GM19035 (cell line): Measurements from ENCODE around the gene CCND1.

Experiments
- ATAC-seq: cut with Tn5 transposase; IDR thresholded peaks from one replicate; pipeline ENCODE4 v1.9.1; 2021; ENCODE audit not compliant: unreplicated experiment

Gene CCND1

DNA sequence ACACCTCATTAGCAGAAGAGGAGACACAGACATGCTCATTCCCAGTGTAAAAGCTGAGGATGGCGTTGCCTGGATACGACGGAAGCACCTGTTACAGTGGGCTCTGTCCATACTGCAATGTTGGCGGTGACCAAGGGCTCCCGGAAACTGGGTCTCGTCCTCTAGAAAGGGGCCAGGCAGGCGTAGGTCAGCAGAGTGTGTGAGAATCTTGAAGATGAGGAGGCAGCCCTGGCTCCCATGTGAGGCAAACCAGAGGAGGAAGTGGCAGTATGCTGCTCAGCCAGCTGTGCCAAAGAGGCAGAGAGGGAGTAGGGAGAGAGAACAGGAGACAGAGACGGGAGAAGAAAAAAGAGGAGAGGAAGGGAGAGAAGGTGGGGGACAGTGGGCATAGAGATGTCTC is 23.9 kb downstream of the CCND1 start:
- no peak for ATAC-seq

DNA sequence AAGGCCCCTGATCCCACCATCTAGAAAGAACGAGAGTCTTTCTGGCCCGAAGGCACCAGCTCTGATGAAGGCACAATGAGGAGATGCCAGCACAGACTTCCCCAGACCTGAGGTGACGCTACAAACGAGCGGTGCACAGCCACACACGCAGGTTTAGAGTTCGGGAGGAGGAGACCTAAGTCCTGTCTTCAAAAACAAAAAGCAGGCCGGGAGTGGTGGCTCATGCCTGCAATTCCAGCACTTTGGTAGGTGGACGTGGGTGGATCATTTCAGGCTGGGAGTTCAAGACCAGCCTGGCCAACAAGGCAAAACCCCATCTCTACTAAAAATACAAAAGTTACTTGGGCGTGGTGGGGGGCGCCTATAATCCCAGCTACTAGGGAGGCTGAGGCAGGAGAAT is 24.7 kb downstream of the CCND1 start:
- no peak for ATAC-seq

DNA sequence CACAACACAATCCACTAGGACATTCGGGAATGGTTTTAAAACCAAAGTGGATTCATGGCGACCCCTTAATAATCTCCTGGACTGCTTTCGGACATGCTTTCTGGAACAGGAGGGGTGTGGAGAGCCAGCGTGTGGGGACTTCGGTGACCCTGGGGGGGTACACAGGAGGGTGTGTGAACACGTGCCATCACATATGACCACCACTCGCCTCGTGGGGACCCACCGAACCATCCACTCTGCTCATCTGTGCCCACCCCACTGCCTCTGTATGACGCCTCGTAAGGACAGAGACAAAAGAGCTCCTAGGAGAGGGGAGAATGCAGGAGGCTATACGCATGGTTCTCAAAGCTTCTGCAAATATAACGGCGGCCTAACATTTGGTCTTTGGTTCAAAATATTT is 25.3 kb downstream of the CCND1 start:
- ATAC-seq, result no peak

DNA sequence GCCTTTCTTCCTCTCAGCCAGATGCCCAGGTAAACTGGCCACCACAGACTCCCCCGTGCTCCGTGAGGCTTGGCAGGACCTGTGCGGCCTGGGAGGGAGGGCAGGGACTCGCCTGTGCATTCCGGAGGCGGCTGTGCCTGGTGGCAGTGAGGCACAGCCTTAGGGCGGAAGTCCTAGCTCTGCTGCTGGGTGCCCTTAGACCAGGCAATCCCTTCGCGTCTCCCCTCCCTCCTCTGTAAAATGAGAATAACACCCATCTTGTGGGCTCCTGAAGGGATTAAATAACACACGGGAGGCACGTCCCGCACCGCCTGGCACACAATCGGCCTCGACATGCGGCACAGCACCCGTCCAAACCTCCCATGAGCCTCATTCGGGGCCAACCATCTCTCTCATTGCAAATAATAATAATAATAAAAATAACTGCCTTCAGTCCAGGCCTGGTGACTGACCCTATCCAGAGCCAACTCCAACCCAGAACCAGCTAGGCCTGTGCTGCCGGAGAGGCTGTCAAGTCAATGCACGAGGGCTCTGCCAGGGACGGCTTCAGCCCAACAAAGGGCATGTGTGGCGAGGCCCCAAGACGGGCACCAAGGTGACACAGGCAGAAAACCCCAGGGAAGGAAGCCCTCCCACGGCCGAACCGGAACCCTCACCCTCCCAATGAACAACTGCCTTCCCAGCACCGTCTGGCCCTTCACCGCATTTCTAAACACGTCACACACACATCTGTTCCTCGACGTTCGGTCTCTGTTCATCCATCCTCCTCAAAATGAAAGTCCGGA is 26.0 kb downstream of the CCND1 start:
- no peak for ATAC-seq

DNA sequence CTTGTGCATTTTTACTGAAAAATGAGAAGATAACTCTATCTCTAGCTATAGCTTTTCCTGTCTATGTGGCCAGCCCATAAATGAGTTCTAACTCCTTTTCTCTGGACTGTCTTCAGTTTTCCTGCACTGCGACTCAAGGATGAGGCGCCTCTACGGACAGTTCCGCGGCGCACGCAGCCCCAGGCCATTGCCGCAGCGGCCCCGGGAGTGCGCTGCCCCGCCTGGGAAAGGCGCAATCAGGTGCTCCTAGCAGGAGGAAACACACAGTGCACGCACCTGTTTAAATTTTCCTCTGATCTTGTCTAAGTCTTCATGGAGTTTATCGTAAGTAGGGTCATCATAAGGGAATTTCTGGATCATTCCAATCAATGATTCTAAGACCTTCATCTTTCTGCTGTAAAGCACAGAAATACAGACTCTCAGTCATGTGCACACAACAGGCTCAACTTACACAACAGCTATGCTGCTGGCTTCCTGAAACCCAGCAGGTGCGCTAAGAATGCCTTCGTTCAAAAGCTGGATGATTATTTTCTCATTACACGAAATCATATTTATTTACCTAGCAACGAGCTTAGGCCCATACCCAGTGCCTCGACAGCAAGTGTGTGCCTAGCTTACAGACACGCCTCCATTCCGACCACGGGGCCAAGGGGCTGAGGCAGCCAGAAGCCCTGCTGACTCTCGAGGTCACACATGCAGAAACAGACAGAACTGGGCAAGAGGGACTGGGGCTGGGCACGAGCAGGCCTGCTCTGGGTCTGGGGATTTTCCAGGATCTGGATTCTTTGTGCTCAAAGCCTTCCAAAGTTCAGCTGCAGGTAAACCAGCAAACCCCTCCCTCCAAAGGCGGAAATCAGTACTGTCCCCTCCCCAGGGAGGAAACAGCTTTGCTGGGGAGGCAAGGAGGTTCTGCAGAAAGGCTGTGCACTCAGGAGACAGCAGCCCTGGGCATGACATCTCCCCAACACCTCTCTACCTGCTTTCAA is 27.0 kb downstream of the CCND1 start:
- no peak for ATAC-seq

DNA sequence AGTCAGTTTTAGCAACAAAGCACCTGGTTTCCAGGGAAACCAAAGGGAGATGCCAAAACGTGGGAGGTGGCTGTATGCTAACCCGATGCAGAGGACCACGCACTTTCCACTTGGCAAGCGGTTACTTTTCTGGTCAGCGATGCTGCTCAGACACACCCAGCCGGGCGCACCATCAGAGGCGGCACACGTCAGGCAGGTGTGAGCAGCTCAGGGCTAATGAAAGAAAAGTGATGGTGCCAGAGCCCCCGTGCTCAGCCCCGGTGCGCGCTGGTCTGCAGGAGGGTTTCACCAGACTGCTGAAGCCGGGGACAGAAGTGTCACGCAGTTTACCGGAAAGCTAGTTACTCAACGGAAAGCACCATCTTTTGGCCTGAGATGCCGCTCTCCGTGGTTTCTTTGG is 28.5 kb downstream of the CCND1 start:
- no peak for ATAC-seq

DNA sequence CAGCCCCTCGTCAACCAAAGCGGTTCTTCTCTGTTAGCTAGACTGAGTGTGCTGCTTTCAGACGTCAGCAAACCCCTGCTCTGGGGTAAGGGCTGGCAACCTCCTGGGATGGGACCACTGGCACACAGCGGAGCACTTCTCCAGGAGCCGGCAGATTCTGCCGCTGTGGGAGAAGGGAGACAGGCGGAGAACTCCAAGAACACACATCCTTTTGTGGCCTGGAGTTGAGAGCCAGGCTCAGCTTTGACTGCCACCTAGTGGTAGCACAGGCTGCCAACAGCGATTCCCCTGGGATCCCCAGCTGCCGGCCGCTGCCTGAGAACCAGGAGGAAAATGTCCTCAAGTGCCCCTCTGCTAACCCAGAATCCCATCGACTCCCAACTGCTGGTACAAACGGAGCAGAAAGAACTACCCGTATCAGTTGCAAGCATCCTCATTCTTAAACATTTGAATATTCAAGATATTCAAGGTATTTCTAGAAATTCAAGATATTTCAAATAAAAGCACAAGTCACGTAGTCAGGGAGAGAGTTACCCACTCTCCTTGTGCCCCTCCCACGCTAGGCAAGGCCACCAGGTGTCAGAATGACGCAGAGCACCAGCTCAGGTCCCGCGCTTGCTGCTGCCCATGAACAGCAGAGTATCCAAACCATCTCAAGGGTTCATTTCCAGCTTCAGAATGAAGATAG is 29.3 kb downstream of the CCND1 start:
- no peak for ATAC-seq

DNA sequence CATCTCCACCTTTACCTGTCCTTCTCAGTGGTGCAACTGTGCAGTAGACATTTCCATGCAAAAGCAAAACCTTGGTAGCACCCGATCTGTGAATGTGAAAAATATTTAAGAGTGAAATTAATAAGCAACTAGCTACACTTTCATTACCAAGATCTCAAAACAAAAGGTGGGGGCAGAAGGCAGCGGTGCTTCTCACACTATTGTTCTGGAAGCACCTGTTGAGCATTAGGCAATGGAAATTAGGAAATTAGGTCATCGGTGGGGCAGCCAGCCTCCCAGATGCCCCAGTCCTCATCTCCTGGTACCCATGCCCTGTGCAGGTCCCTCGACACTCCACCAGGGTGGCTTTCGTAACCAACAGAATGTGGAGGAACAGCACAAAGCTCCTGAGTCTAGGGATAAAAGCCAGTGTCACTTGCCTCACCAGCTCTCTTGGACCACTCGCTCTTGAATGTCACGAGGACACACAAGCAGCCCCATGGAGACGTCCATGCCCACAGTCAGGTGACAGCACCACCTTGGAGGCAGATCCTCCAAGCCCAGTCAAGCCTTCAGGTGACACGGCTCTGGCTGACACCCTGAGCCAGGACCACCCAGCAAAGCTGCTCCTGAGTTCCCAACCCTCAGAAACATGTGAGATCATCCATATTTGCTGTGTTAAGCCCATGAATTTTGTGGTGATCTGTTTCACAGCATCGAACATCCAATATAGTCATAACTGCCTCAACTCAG is 30.9 kb downstream of the CCND1 start:
- no peak for ATAC-seq

DNA sequence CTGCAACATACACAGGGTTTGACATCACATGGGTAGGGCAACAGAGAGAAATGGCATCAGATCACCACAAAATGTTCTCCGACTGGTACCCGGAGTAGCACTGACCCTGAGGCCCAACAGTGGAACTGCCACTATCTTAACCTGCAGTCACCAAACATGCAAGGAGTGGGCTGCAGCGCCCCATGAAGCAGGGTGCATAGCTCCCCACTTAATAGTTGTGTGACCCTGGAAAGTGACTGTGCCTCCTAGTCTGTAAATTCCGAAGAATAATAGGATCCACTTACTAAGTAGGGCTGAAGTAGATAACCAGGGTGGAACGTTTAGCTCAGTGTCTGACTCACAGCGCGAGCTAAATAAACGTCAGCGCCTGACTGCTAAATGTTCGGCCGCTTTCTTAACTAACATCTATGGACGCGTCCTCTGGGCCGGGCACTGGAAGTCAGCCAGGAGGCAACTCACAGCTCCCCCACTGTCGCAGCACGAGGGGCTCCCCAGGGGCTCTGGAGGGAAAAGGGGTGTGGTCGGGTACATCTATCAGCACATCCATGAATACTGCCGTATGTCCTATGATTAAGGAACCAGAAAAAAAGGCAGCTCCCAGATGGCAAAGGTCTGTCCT is 33.4 kb downstream of the CCND1 start:
- ATAC-seq, result peak; percentile 2

DNA sequence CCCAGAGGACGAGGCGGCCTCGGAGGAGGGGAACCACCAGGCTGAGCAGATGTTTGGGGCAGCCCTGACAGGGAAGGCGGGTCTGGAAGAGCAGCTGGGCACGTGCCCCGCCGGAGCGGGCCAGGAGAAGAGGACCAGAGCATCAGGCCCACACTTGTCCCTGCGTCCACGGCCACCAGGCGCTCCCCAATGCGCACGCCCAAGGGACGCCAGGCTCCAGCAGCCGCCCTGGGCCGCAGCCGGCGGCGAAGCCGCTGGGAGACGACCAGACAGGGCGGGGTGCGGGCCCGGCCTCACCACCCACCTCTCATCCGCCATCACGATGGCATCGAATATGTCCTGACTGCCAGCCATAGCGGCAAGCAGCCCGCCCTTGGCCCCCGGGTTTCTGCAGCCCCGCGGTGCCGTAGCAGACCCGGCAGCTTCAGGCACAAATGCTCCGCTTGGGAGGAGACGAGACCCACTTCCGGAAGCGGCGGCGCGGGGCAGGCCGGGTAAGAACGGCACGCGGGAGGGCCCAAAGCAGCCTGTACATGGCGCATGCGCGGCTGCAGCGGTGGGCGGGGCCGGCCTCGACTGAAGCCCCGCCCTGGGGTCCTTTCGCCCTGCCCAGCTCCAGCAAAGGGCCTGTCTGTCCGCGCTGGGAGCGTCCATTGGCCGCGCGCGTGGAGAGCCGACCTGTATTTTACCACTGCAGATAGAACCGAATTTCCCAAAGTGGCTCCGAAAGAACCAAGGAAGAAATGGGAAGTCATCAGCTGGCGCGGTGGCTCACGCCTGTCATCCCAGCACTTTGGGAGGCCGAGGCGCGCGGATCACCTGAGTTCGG is 34.1 kb downstream of the CCND1 start, which contains the start of gene LTO1:
TSS of gene LTO1 (minus strand) at position 468 of the 829 bp plus-strand sequence. CDS start at position 354, 114 bp downstream.
- ATAC-seq, result peak; percentile 86

DNA sequence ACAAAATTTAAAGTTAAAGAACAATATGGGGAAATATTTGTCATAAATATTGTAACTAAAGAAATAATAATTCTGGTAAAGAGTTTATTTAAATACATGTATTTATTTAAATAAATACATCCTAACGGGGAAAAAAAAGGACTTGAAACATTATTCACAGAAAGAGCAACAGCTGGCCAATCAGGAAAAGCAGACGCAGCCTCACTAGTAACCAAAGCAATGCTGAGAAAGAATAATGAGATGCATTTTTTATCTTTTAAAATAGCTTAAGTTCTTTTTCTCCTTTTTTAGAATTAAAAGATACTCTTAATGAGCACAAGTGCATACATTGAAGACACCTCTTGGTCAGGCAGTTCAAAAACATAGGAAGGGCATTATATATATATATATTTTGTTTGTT is 36.8 kb downstream of the CCND1 start:
- ATAC-seq, result no peak

DNA sequence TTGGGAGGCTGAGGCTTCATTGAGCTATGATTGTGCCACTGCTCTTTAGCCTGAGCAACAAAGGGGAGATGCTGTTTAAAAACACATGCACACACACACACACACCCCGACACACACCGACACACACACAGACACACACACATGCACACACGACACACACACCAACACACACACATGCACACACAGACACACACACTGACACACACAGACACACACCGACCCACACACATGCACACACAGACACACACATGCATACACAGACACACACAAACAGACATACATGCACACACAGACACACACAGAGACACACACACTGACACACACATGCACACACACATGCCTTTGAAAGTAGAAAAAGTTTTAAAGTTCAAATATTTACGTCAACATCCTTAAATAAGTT is 39.7 kb downstream of the CCND1 start:
- no peak for ATAC-seq

DNA sequence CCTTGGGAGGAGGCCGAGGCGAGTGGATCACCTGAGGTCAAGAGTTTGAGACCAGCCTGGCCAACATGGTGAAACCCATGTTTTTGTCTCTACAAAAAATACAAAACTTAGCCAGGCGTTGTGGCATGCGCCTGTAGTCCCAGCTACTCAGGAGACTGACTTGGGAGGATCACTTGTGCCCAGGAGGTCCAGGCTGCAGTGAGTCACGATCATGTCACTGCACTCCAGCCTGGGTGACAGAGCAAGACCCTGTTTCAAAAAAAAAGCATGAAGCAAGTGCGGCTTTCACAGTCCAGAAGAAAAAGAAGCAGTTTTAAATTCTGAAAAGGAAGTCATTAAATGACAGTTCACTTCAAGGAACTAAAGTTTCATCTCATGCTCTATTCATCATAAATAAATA is 41.3 kb downstream of the CCND1 start:
- ATAC-seq, result no peak

DNA sequence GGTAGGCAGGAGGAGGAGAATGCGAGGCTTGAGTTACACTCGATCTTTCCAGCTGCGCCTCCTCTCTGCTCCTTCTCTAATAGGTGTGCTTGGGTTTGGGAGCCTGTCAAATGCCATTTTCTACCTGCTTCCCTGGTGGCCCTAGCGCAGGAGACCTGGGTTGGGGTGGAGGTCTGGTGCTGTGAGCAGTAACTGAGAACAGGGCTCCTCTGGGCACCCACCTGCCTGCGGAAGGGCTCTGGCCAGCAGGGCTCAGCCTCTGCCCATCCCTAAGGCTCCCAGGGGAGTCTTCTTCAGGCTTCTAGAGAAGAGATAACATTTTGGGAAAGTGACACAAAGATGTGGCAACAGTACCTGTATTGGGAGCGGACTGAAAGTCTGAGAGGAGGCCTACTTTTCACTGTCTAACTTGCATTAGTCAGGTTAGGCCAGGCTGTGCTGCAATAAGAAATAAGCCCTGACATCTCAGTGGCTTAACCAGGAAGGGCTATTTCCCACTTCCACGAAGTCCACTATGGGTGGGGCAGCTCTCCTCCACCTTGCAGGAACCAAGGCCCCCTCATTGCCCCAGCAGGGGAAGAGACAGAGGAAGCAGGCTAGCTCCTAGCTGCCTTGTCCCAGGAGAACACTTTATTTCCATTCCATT is 41.8 kb downstream of the CCND1 start:
- no peak for ATAC-seq

DNA sequence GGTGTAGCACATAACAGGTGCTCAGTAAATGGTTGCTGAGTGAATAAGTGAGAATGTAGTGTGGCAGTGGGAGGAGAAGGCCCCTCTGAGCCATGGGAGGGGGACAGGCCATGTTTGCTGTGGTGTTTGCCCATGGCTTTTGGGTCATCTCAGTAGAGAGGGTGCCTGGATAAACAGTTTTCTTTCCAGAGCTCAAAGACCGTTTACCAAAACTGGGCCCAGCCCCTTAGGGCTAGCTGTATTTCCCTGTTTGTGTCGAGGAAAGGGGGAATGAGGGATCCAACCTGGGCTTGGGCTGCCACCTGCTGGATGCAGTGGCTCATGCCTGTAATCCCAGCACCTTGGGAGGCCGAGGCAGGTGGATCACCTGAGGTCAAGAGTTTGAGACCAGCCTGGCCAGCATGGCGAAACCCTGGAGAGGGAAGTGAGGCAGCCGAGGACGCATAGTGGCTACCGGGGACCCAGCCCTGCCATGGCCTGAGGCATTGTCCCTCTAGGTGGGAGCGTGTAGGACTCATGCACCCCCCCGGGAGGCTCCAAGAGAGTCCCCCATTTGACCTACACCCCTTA is 42.9 kb downstream of the CCND1 start:
- ATAC-seq, result no peak

DNA sequence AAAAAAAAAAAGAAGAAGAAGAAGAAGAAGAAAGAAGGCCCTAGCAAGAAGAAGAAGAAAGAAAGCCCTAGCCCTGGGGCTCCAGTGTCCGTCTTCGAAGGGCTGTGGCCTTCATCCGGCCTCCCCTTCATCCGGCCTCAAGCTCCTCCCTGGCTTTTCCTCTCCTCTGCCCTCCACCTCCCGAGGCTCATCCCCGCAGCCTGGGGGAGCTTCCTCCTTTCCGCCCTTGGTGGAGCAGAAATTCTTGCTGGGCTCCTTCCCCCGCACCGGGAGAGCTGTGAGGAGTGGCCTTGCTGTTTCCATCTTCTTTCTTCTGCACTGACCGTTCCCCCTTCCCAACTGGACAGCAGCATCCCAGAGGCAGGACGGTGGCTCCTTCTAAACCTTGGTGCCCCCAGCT is 43.7 kb downstream of the CCND1 start:
- ATAC-seq, result no peak

DNA sequence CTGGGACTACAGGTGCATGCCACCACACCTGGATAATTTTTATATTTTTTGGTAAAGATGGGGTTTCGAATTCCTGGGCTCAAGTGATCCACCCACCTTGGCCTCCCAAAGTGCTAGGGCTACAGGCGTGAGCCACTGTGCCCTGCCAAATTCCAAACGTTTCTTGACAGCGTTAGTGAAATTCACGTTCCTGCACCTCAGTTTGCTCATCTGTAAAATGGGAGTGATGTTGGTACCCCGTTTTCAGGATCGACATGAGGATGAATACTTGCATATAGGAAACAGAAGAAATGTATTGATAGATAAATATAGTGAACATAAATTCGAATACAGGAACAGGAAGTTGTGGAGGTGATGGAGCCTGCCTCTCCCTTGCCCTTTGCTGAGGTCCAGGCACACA is 44.4 kb downstream of the CCND1 start:
- no peak for ATAC-seq

DNA sequence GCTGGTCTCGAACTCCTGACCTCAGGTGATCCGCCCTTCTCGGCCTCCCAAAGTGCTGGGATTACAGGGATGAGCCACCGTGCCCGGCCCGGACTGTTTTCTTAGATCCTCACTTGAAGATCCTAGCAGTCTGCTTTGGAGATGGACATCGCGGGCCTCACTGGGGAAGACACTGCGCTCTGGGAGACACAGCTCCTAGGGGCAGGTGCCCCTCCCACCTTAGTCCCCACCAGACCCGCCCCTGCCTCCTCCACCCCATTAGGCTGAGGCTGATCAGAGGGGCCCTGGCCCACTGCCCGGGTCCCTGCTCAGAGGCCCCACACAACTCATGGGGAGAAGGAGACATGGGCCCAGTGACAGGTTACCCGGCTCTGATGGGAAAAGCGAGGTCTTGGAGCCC is 45.5 kb downstream of the CCND1 start:
- ATAC-seq, result no peak

DNA sequence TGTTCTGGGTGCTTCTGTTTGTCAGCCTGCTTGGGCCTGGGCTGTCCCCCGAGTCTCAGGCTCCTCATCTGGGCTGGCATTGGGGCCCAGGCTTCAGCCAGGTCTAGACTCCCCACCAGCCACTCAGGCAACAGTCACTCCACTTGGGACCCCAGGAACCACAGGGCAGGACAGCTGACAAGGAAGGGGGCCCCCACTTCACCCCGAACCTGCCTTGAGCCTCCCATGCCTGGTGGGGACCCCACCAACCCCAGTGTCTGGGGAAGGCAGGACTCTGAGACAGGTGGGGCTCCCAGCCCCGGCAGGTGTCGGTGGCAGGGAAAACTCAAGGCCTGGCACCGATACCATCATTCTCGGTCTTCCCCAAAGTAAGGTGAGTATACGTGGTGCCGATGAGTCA is 45.9 kb downstream of the CCND1 start:
- no peak for ATAC-seq
